Measurements from ENCODE around the gene GTPBP1.

DNA sequence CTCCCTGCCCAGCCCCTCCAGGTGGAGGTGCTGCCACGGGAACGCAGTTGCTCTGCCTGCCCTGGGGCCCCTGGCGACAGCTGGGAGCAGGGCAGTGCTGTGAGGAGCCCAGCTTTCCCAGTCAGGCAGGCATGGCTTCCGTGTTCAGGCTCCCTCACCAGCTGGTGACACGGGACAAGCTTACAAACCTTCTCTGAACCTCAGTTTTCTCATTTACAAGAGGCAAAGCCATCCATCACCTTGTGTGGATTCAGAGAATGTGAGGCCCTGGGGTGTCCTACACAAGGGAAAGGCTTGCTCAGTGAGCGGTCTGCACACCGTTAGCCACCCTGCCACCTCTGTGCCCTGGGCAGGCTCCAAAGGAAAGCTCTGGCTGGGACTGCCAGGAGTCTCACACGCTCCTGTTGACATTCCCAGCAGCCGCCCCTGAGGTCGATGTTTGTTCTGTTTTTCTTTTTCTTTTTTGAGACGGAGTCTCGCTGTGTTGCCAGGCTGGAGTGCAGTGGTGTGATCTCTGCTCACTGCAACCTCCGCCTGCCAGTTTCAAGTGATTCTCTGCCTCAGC, 26.6 kb downstream of the GTPBP1 start:
- no peak for TF ChIP-seq POLR2A (IDR thresholded peaks at IDR 0.05; ENCODE audit: low read depth, low read length)
- no peak for TF ChIP-seq POLR2AphosphoS5 (IDR thresholded peaks at IDR 0.05; ENCODE audit: low read depth, low read length)
- no peak for TF ChIP-seq TAF1 (IDR thresholded peaks at IDR 0.05; ENCODE audit: borderline replicate concordance, low read depth, low read length)

Measured in GM12892 (cell line).